ENCODE data around the gene PRR13.
"Not testable (repeated sequence)": the region's sequence is repeated elsewhere in the genome, so short reads cannot be mapped to it uniquely, and the experiment has no call there.

Gene PRR13

GRCh38 chr12:53474077-53474476, 32.5 kb downstream of the PRR13 start:
- DNase-seq, result no peak

GRCh38 chr12:53474819-53475218, 33.3 kb downstream of the PRR13 start:
- DNase-seq, result no peak

GRCh38 chr12:53476769-53477209, 35.3 kb downstream of the PRR13 start:
- DNase-seq, result no peak

- DNase-seq, result no peak
These were observed 37.3 kb downstream of the PRR13 start for GRCh38 chr12:53478865-53479264.

GRCh38 chr12:53479331-53479730, 37.8 kb downstream of the PRR13 start:
- no peak for DNase-seq

GRCh38 chr12:53480491-53481442, 39.2 kb downstream of the PRR13 start:
- no peak for DNase-seq

- not testable (repeated sequence) for DNase-seq
These were observed 39.9 kb downstream of the PRR13 start for GRCh38 chr12:53481458-53481857.

- no peak for DNase-seq
These were observed 40.5 kb downstream of the PRR13 start for GRCh38 chr12:53481939-53482586.

- no peak for DNase-seq
These were observed 41.2 kb downstream of the PRR13 start for GRCh38 chr12:53482626-53483168.

- DNase-seq, result no peak
These were observed 41.9 kb downstream of the PRR13 start for GRCh38 chr12:53483225-53483978.

- no peak for DNase-seq
These were observed 42.4 kb downstream of the PRR13 start for GRCh38 chr12:53483979-53484377.

GRCh38 chr12:53484686-53485575, 43.4 kb downstream of the PRR13 start:
- no peak for DNase-seq

- DNase-seq, result no peak
These were observed 44.6 kb downstream of the PRR13 start for GRCh38 chr12:53485955-53486735.

- no peak for DNase-seq
These were observed 45.4 kb downstream of the PRR13 start for GRCh38 chr12:53486736-53487487.

GRCh38 chr12:53489242-53489864, 47.8 kb downstream of the PRR13 start:
- no peak for DNase-seq

- DNase-seq, result no peak
These were observed 50.7 kb downstream of the PRR13 start for GRCh38 chr12:53492188-53492587.

GRCh38 chr12:53492830-53493609, 51.5 kb downstream of the PRR13 start:
- DNase-seq, result peak; percentile 87

- no peak for DNase-seq
These were observed 52.3 kb downstream of the PRR13 start for GRCh38 chr12:53493610-53494391.

Measured in NCI-H2029 (cell line).